Tibial nerve (tissue), 4 donors: ENCODE measurements around the gene BLOC1S1. TPM values are rescaled to one million over a fixed set of nuclear protein-coding genes. Genes with fewer than 3 reads are reported as not detected.

Experiments
- DNase-seq, 2 donors: peaks; one replicate each; pipeline ENCODE4 v3.0.0-alpha.2; 2019; ENCODE audit warnings: low spot score in 2 of 2
- H3K27ac ChIP-seq, 4 donors: fragments of 200-600 bp; sonication (generic) in 3 of 4; one replicate each; pipeline ENCODE4 v1.5.1; 2017 to 2019; ENCODE audit warnings: mild to moderate bottlenecking in 1 of 4
- H3K27me3 ChIP-seq, 2 donors: fragments of 200-600 bp; sonication (generic) in 1 of 2; one replicate each; pipeline versions ENCODE4 v1.5.1 to v1.6.0; 2017 to 2019
- H3K36me3 ChIP-seq, 3 donors: fragments of 200-600 bp; sonication (generic); one replicate each; pipeline ENCODE4 v1.5.1; 2018 to 2019
- H3K4me1 ChIP-seq, 4 donors: fragments of 200-600 bp; sonication (generic) in 3 of 4; one replicate each; pipeline ENCODE4 v1.5.1; 2017 to 2019
- H3K4me3 ChIP-seq, 4 donors: fragments of 200-600 bp; sonication (generic) in 3 of 4; one replicate each; pipeline ENCODE4 v1.5.1; 2017 to 2019; ENCODE audit warnings: mild to moderate bottlenecking in 1 of 4, moderate library complexity in 1 of 4
- H3K9me3 ChIP-seq, 4 donors: fragments of 200-600 bp; sonication (generic) in 3 of 4; one replicate each; pipeline ENCODE4 v1.5.1; 2017 to 2019
- EP300 ChIP-seq, 2 donors: sonication (generic); formaldehyde crosslinking; IDR thresholded peaks; one replicate each; pipeline ENCODE4 v1.6.1; 2017; ENCODE audit warnings: antibody characterized with exemption in 2 of 2, mild to moderate bottlenecking in 1 of 2
- POLR2A ChIP-seq, 2 donors: fragments of 450-650 bp; IDR thresholded peaks; one replicate each; pipeline ENCODE4 v1.6.1; 2017; ENCODE audit warnings: antibody characterized with exemption in 2 of 2, mild to moderate bottlenecking in 2 of 2, moderate library complexity in 2 of 2
- WGBS, 2 donors: methylation state at CpG; one replicate each; pipeline ENCODE4 v1.1.5; 2018; 5-methylcytosine and 5-hydroxymethylcytosine counted together
- total RNA-seq, 4 donors: library from RNA; depleted of rRNA; stranded (reverse); fragments of >200 nt; gene quantifications; one replicate each; pipeline ENCODE4 v1.1.0, GENCODE V29; 2016
- TF ChIP-seq, protein P1 (sequence below), 5 experiments: fragments of 200-600 bp in 3 of 5; fragments of 450-650 bp in 2 of 5; sonication (generic) in 3 of 5; IDR thresholded peaks; one replicate each; pipeline ENCODE4 v1.5.1; 2016 to 2019; ENCODE audit warnings: antibody characterized with exemption in 5 of 5, mild to moderate bottlenecking in 3 of 5, moderate library complexity in 2 of 5

Gene BLOC1S1
- total RNA-seq, 4 donors from 2014 or later = 212 to 322 (median 264) TPM

DNA sequence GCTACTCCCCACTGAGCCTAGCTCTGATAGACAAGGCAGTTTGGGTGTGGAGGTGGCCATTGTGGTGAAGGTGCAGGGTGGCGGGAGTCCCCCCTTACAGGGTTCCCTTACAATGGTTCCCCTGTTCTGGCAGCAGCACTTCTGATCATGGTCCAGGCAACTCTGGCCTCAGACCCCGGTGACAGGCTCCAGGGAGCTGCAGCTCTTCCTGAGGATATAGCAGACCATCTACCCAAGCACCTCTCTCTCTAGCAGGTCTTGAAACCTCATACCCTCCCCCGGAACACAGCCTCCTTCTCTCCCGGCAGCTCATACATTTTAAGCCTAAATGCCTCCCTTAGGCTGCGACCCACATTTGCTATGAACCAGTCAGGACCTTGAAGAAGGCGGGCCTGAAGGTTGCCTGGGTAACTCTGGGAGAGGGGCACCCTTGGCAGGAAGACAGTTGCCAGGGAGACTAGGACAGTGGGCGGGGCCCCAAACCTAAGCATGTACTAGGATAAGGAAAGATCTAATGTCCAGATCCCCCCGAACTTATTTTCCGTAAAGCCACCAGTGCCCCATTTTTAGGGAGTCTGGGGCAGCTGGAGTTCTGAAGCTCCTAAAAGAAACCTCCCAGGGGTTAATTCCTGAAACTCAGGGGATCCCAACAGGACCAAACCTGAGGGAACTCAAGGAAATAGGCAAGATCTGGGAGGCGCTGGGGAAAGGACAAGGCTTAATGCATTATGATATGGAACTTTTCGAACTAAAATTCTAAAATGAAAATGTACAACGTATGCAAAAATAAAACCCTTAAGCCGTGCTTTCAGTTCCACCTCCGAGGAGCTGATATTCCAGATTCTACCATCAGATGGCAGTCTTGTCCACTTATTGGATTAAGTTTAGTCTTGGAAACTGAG lies 22.5 kb downstream of the BLOC1S1 start:
- Histone ChIP-seq H3K4me3 (peak overlapping the region; percentile 40 to 72 (median 44)), H3K27me3 (no peaks in the 10 kb centered on the region), H3K27ac (peak overlapping the region; percentile 67 to 93 (median 84)), H3K4me1 (peaks cover 0 to 37% (median 17%) of the 10 kb centered on the region in 4 donors), H3K9me3 (no peaks in the 10 kb centered on the region), H3K36me3 (no peaks in the 10 kb centered on the region)
- 0% methylated on average over 14 of the region's 14 CpGs for WGBS, 2 donors
- TF ChIP-seq EP300 (IDR thresholded peaks at IDR 0.05) (peak in 1 of 2 donors; percentile 17), POLR2A (IDR thresholded peaks at IDR 0.05) (no peak)
- TF ChIP-seq, protein P1, sequence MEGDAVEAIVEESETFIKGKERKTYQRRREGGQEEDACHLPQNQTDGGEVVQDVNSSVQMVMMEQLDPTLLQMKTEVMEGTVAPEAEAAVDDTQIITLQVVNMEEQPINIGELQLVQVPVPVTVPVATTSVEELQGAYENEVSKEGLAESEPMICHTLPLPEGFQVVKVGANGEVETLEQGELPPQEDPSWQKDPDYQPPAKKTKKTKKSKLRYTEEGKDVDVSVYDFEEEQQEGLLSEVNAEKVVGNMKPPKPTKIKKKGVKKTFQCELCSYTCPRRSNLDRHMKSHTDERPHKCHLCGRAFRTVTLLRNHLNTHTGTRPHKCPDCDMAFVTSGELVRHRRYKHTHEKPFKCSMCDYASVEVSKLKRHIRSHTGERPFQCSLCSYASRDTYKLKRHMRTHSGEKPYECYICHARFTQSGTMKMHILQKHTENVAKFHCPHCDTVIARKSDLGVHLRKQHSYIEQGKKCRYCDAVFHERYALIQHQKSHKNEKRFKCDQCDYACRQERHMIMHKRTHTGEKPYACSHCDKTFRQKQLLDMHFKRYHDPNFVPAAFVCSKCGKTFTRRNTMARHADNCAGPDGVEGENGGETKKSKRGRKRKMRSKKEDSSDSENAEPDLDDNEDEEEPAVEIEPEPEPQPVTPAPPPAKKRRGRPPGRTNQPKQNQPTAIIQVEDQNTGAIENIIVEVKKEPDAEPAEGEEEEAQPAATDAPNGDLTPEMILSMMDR (IDR thresholded peaks at IDR 0.05) = peak; percentile 81 to 94 (median 85)
- DNase-seq = peak; percentile 71 to 99

DNA sequence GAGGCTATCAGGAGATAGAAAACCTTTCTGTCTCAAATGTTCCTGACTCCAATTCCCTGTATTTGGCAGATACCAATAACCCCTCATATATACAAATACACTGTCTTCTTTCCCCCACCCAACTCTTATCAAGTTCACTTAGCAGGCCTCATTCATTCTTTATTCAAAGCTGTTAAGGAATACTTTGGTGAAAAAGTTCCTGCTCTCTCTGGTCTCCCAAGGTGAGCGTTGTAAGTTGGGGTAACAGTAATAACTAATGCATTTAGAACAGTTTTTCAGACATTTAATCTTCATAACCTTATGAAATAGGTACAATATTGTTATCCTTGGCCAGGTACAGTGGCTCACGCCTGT lies 23.2 kb downstream of the BLOC1S1 start:
- DNase-seq = no peak
- Histone ChIP-seq H3K4me1 (peaks cover 0 to 43% (median 23%) of the 10 kb centered on the region in 4 donors), H3K27ac (peak overlapping the region in 2 of 4 donors; percentile 78 to 89), H3K36me3 (no peaks in the 10 kb centered on the region), H3K27me3 (no peaks in the 10 kb centered on the region), H3K9me3 (no peaks in the 10 kb centered on the region), H3K4me3 (peak overlapping the region in 2 of 4 donors; percentile 42 to 72)
- WGBS, 2 donors = 76 to 80% methylated on average over 2 of the region's 2 CpGs
- TF ChIP-seq, protein P1 (IDR thresholded peaks at IDR 0.05) = no peak
- TF ChIP-seq POLR2A (IDR thresholded peaks at IDR 0.05) (no peak), EP300 (IDR thresholded peaks at IDR 0.05) (no peak)

DNA sequence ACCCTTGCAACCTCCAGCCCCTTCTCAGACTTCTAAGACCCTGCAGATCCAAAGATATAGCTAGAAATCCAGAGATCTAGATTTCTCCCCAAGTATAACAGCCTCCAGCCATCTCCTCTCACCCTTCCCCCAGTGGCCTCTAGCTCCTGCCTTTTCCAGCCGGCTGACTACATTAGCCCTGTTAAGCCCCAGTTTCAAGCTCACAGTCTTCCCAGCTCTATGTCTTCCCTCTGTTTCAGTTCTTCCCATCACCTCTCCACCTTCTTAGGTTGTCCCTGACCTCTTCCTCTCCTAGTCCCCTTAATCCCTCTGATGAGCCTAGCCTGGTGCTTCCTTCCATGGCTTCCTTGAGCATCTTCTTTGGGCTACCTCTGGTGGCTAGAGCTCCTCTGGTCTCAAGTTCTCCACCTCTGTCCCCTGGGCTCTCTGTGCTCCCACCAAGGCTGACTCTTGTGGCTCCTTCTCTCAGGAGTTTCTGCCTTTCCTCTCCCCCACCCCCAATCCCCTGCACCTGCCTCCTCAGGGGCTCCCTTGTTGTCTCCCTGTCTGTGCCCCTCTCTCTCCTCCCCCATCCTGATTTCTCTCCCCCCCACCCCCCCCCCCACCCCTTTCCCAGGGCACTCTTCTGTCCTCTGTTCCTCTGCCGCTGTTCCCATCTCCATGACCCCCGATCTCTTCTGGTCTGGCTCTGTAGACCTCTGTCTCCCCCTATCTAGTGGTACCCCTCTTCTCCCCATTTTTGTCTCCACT lies 26.3 kb downstream of the BLOC1S1 start:
- no peak for DNase-seq
- Histone ChIP-seq H3K36me3 (no peaks in the 10 kb centered on the region), H3K4me1 (peaks cover 3 to 65% (median 35%) of the 10 kb centered on the region in 4 donors), H3K27ac (peak overlapping the region; percentile 35 to 91 (median 80)), H3K4me3 (peak overlapping the region in 2 of 4 donors; percentile 42 to 76), H3K27me3 (no peaks in the 10 kb centered on the region), H3K9me3 (no peaks in the 10 kb centered on the region)
- TF ChIP-seq EP300 (IDR thresholded peaks at IDR 0.05) (no peak), POLR2A (IDR thresholded peaks at IDR 0.05) (no peak)
- TF ChIP-seq, protein P1 (IDR thresholded peaks at IDR 0.05) = no peak
- WGBS, 2 donors = 15% methylated on average over 3 of the region's 3 CpGs

DNA sequence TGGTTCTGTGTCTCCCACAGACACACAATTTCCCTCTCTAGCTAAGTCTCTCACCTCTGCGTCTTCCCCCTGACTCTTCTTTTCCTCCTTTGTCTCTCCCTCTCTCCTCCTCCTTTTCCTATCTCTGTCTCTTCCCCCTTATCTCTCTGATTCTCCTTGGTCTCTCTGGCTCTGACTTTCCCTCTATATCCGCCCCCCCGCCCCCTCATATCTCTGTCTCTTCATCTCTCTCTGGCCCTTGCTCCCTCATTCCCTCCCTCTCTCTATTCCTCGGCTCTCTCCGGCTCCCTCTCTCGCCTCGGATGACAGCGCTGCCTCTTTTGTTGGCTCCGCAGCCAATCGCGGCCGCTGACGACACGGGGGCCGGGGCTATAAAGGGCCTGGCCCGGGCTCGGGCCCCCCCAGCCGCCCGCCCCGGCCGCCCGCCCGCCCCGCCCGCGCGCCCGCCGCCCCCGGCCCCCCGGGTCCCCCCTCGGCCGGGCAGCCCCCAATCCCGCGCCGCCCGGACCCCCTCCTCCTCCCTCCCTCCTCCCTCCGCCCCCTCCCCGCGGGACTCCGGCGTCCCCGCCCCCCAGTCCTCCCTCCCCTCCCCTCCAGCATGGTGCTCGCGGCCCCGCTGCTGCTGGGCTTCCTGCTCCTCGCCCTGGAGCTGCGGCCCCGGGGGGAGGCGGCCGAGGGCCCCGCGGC lies 27.0 kb downstream of the BLOC1S1 start, which contains the start of gene GDF11:
GDF11 (plus strand) TSS at position 404 of the 687 bp plus-strand sequence; CDS start at position 599, 195 bp downstream.
- Histone ChIP-seq H3K27me3 (no peaks in the 10 kb centered on the region), H3K4me1 (peaks cover 3 to 57% (median 27%) of the 10 kb centered on the region in 4 donors), H3K4me3 (peak within 1 kb of the TSS; percentile 42 to 95 (median 71)), H3K9me3 (no peaks in the 10 kb centered on the region), H3K27ac (peak within 1 kb of the TSS; percentile 35 to 91 (median 80)), H3K36me3 (no peaks in the 10 kb centered on the region)
- 0 to 1% methylated on average over 23 to 24 of the region's 53 CpGs for WGBS, 2 donors
- TF ChIP-seq POLR2A (IDR thresholded peaks at IDR 0.05) = peak; percentile 43 to 79
- peak in 1 of 2 donors; percentile 82 for TF ChIP-seq EP300 (IDR thresholded peaks at IDR 0.05)
- TF ChIP-seq, protein P1 (IDR thresholded peaks at IDR 0.05) = no peak
- peak; percentile 62 to 74 for DNase-seq
